Liver (tissue), 9 donors: ENCODE results near the gene ZNF579. TPM values are rescaled to one million over a fixed set of nuclear protein-coding genes. Genes with fewer than 3 reads are reported as not detected.

ENCODE experiments used
- DNase-seq: peaks from one replicate; pipeline ENCODE4 v3.0.0-alpha.2; 2017; ENCODE audit warnings: low spot score
- H3K27ac ChIP-seq, 2 donors: one replicate each; pipeline ENCODE4 v1.7.0; 2013; ENCODE audit warnings: inconsistent platforms in 2 of 2, low read length in 2 of 2, control low read depth in 1 of 2, low read depth in 1 of 2, mild to moderate bottlenecking in 1 of 2
- H3K27me3 ChIP-seq, 4 donors: one replicate each; pipeline versions ENCODE4 v1.6.1 to v1.7.0; 2013; ENCODE audit warnings: low read length in 3 of 4, inconsistent platforms in 1 of 4, mild to moderate bottlenecking in 1 of 4, moderate library complexity in 1 of 4; ENCODE audit not compliant: control insufficient read depth in 4 of 4, insufficient read depth in 4 of 4
- H3K36me3 ChIP-seq, 4 donors: one replicate each; pipeline versions ENCODE4 v1.6.1 to v1.7.0; 2013; ENCODE audit warnings: low read length in 3 of 4, mild to moderate bottlenecking in 3 of 4, low read depth in 1 of 4, moderate library complexity in 1 of 4; ENCODE audit not compliant: control insufficient read depth in 4 of 4, insufficient read depth in 3 of 4
- H3K4me1 ChIP-seq, 4 donors: one replicate each; pipeline versions ENCODE4 v1.6.1 to v1.7.0; 2013; ENCODE audit warnings: low read length in 3 of 4, mild to moderate bottlenecking in 3 of 4, moderate library complexity in 1 of 4; ENCODE audit not compliant: control insufficient read depth in 4 of 4, insufficient read depth in 4 of 4
- H3K4me3 ChIP-seq, 3 donors: one replicate each; pipeline versions ENCODE4 v1.6.1 to v1.7.0; 2013; ENCODE audit warnings: low read length in 3 of 3, control low read depth in 1 of 3, low read depth in 1 of 3, mild to moderate bottlenecking in 1 of 3
- H3K9ac ChIP-seq, 2 donors: one replicate each; pipeline ENCODE4 v1.7.0; 2013; ENCODE audit warnings: low read length in 2 of 2, mild to moderate bottlenecking in 2 of 2, moderate library complexity in 2 of 2, control low read depth in 1 of 2, low read depth in 1 of 2
- H3K9me3 ChIP-seq, 4 donors: one replicate each; pipeline versions ENCODE4 v1.6.1 to v1.7.0; 2013; ENCODE audit warnings: low read length in 3 of 4; ENCODE audit not compliant: control insufficient read depth in 4 of 4
- EGR1 ChIP-seq, 2 donors: IDR thresholded peaks; 2 replicates each; pipeline ENCODE4 v1.6.1; 2016 to 2018; ENCODE audit warnings: antibody characterized with exemption in 2 of 2, low read depth in 2 of 2
- FOXA1 ChIP-seq: IDR thresholded peaks from 2 replicates; pipeline ENCODE4 v1.6.1; 2016; ENCODE audit warnings: antibody characterized with exemption
- FOXA2 ChIP-seq: IDR thresholded peaks from 2 replicates; pipeline ENCODE4 v1.6.1; 2016; ENCODE audit warnings: antibody characterized with exemption
- GABPA ChIP-seq, 2 donors: IDR thresholded peaks in 1 of 2; conservative IDR thresholded peaks in 1 of 2; 2 replicates each; pipeline ENCODE4 v1.6.1; 2016; ENCODE audit warnings: antibody characterized with exemption in 2 of 2, mild to moderate bottlenecking in 1 of 2, moderate library complexity in 1 of 2
- HNF4A ChIP-seq, 2 donors: conservative IDR thresholded peaks; 2 replicates each; pipeline ENCODE4 v1.6.1; 2016; ENCODE audit warnings: antibody characterized with exemption in 2 of 2, mild to moderate bottlenecking in 2 of 2
- HNF4G ChIP-seq: IDR thresholded peaks from 2 replicates; pipeline ENCODE4 v1.6.1; 2016; ENCODE audit warnings: antibody characterized with exemption
- NR2F2 ChIP-seq: IDR thresholded peaks from 2 replicates; pipeline ENCODE4 v1.6.1; 2016; ENCODE audit warnings: antibody characterized with exemption
- RAD21 ChIP-seq, 2 donors: IDR thresholded peaks; 2 replicates each; pipeline ENCODE4 v1.6.1; 2016; ENCODE audit warnings: antibody characterized with exemption in 2 of 2, mild to moderate bottlenecking in 2 of 2
- RXRA ChIP-seq, 2 donors: IDR thresholded peaks; 2 replicates each; pipeline ENCODE4 v1.6.1; 2017 to 2018; ENCODE audit warnings: antibody characterized with exemption in 2 of 2, mild to moderate bottlenecking in 1 of 2
- SP1 ChIP-seq: IDR thresholded peaks from 2 replicates; pipeline ENCODE4 v1.6.1; 2018; ENCODE audit warnings: antibody characterized with exemption, mild to moderate bottlenecking
- TAF1 ChIP-seq: conservative IDR thresholded peaks from 2 replicates; pipeline ENCODE4 v1.6.1; 2016; ENCODE audit warnings: antibody characterized with exemption, mild to moderate bottlenecking
- YY1 ChIP-seq: IDR thresholded peaks from 2 replicates; pipeline ENCODE4 v1.6.1; 2016; ENCODE audit warnings: antibody characterized with exemption, mild to moderate bottlenecking
- WGBS: extraction: QIAGEN DNeasy Blood & Tissue Kit; methylation state at CpG from one replicate; pipeline ENCODE4 v1.1.7; 2013; 5-methylcytosine and 5-hydroxymethylcytosine counted together
- polyA plus RNA-seq, 2 donors: library from polyadenylated mRNA; stranded (reverse) in 1 of 2; unstranded in 1 of 2; fragments of 200-250 nt in 1 of 2; fragments of >200 nt in 1 of 2; fragmentation: Nextera tagmentation in 1 of 2; extraction: Ambion mirVana in 1 of 2; gene quantifications; one replicate each; pipeline versions ENCODE4 v1.2.1 to v1.2.3, GENCODE V29; 2013 to 2015
- total RNA-seq, 2 donors: library from RNA; depleted of rRNA; stranded (reverse); fragments of >200 nt; gene quantifications; one replicate each; pipeline ENCODE4 v1.2.3, GENCODE V29; 2014
- TF ChIP-seq, protein P1 (sequence below): IDR thresholded peaks from 2 replicates; pipeline ENCODE4 v1.6.1; 2016; ENCODE audit warnings: antibody characterized with exemption
- TF ChIP-seq, protein P2 (sequence below): fragments of 150-350 bp; IDR thresholded peaks from 2 replicates; pipeline ENCODE4 v1.5.1; 2017; ENCODE audit warnings: improper control_type of control experiment, low read depth, low read length; ENCODE audit not compliant: missing input control
- TF ChIP-seq, protein P3 (sequence below): IDR thresholded peaks from 2 replicates; pipeline ENCODE4 v1.6.1; 2016; ENCODE audit warnings: antibody characterized with exemption, mild to moderate bottlenecking
- TF ChIP-seq, protein P4 (sequence below): IDR thresholded peaks from 2 replicates; pipeline ENCODE4 v1.6.1; 2016; ENCODE audit warnings: antibody characterized with exemption
- TF ChIP-seq, protein P5 (sequence below): IDR thresholded peaks from 2 replicates; pipeline ENCODE4 v1.6.1; 2016; ENCODE audit warnings: antibody characterized with exemption
- donor health status: healthy.
- donor health status: healthy.
- donor health status: healthy.
- donor health status: healthy.
- donor health status: healthy.

The ZNF579 gene
- total and polyA plus RNA-seq, 4 donors: 0.92 to 3.3 (median 1.2) TPM

DNA sequence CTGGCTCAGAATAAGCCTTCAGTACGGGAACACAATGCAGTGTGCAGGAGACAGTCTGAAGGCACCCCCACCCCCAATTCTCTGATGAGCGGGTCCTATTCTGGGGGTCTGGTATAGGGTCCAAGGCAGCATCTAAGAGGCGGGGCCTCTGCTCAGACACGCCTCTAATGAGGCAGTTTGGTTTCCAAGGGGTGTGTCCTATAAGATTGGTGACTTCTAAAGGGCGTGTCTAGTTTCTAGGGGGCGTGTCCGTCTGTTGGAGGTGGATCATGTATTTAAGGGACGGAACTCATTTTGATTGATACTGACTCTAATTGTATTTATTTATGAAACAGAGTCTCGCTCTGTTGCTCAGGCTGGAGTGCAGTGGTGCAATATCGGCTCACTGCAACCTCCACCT lies 10.0 kb upstream of the ZNF579 start:
- no peak overlapping the region for H3K4me3 ChIP-seq
- H3K9ac ChIP-seq: no peak overlapping the region
- no peak overlapping the region for H3K27ac ChIP-seq
- peaks cover 3 to 20% (median 8%) of the 10 kb centered on the region in 4 donors for H3K36me3 ChIP-seq
- H3K4me1 ChIP-seq: peaks cover 0 to 17% (median 13%) of the 10 kb centered on the region in 4 donors
- TF ChIP-seq, protein P1, sequence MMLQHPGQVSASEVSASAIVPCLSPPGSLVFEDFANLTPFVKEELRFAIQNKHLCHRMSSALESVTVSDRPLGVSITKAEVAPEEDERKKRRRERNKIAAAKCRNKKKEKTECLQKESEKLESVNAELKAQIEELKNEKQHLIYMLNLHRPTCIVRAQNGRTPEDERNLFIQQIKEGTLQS: no peak
- TF ChIP-seq, protein P2, sequence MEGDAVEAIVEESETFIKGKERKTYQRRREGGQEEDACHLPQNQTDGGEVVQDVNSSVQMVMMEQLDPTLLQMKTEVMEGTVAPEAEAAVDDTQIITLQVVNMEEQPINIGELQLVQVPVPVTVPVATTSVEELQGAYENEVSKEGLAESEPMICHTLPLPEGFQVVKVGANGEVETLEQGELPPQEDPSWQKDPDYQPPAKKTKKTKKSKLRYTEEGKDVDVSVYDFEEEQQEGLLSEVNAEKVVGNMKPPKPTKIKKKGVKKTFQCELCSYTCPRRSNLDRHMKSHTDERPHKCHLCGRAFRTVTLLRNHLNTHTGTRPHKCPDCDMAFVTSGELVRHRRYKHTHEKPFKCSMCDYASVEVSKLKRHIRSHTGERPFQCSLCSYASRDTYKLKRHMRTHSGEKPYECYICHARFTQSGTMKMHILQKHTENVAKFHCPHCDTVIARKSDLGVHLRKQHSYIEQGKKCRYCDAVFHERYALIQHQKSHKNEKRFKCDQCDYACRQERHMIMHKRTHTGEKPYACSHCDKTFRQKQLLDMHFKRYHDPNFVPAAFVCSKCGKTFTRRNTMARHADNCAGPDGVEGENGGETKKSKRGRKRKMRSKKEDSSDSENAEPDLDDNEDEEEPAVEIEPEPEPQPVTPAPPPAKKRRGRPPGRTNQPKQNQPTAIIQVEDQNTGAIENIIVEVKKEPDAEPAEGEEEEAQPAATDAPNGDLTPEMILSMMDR: no peak
- TF ChIP-seq, protein P3, sequence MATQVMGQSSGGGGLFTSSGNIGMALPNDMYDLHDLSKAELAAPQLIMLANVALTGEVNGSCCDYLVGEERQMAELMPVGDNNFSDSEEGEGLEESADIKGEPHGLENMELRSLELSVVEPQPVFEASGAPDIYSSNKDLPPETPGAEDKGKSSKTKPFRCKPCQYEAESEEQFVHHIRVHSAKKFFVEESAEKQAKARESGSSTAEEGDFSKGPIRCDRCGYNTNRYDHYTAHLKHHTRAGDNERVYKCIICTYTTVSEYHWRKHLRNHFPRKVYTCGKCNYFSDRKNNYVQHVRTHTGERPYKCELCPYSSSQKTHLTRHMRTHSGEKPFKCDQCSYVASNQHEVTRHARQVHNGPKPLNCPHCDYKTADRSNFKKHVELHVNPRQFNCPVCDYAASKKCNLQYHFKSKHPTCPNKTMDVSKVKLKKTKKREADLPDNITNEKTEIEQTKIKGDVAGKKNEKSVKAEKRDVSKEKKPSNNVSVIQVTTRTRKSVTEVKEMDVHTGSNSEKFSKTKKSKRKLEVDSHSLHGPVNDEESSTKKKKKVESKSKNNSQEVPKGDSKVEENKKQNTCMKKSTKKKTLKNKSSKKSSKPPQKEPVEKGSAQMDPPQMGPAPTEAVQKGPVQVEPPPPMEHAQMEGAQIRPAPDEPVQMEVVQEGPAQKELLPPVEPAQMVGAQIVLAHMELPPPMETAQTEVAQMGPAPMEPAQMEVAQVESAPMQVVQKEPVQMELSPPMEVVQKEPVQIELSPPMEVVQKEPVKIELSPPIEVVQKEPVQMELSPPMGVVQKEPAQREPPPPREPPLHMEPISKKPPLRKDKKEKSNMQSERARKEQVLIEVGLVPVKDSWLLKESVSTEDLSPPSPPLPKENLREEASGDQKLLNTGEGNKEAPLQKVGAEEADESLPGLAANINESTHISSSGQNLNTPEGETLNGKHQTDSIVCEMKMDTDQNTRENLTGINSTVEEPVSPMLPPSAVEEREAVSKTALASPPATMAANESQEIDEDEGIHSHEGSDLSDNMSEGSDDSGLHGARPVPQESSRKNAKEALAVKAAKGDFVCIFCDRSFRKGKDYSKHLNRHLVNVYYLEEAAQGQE: no peak
- TF ChIP-seq RAD21 (IDR thresholded peaks at IDR 0.05) (no peak), NR2F2 (no peak), YY1 (no peak), EGR1 (IDR thresholded peaks at IDR 0.05; ENCODE audit: low read depth in 2 of 2) (no peak), SP1 (no peak), TAF1 (no peak), FOXA2 (no peak), HNF4G (no peak), HNF4A (conservative IDR thresholded peaks at IDR 0.05) (no peak), GABPA (IDR thresholded peaks at IDR 0.05 in 1 of 2, conservative IDR thresholded peaks at IDR 0.05 in 1 of 2) (no peak), FOXA1 (no peak), RXRA (IDR thresholded peaks at IDR 0.05) (no peak)
- TF ChIP-seq, protein P4, sequence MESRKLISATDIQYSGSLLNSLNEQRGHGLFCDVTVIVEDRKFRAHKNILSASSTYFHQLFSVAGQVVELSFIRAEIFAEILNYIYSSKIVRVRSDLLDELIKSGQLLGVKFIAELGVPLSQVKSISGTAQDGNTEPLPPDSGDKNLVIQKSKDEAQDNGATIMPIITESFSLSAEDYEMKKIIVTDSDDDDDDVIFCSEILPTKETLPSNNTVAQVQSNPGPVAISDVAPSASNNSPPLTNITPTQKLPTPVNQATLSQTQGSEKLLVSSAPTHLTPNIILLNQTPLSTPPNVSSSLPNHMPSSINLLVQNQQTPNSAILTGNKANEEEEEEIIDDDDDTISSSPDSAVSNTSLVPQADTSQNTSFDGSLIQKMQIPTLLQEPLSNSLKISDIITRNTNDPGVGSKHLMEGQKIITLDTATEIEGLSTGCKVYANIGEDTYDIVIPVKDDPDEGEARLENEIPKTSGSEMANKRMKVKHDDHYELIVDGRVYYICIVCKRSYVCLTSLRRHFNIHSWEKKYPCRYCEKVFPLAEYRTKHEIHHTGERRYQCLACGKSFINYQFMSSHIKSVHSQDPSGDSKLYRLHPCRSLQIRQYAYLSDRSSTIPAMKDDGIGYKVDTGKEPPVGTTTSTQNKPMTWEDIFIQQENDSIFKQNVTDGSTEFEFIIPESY: no peak
- TF ChIP-seq, protein P5, sequence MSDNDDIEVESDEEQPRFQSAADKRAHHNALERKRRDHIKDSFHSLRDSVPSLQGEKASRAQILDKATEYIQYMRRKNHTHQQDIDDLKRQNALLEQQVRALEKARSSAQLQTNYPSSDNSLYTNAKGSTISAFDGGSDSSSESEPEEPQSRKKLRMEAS: no peak
- H3K9me3 ChIP-seq: no peaks in the 10 kb centered on the region
- 82% methylated on average over 10 of the region's 10 CpGs for WGBS
- no peak for DNase-seq
- no peaks in the 10 kb centered on the region for H3K27me3 ChIP-seq
